HG02938 (cell line): Measurements from ENCODE around the gene RMDN2.
A peak's percentile ranks its signal among the peaks of the same experiment; 100 is the strongest.

ENCODE experiments used
- ATAC-seq: cut with Tn5 transposase; IDR thresholded peaks from one replicate; pipeline ENCODE4 v1.9.1; 2021; ENCODE audit warnings: mild to moderate bottlenecking, moderate library complexity; ENCODE audit not compliant: unreplicated experiment

Gene RMDN2, protein sequence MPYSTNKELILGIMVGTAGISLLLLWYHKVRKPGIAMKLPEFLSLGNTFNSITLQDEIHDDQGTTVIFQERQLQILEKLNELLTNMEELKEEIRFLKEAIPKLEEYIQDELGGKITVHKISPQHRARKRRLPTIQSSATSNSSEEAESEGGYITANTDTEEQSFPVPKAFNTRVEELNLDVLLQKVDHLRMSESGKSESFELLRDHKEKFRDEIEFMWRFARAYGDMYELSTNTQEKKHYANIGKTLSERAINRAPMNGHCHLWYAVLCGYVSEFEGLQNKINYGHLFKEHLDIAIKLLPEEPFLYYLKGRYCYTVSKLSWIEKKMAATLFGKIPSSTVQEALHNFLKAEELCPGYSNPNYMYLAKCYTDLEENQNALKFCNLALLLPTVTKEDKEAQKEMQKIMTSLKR

DNA sequence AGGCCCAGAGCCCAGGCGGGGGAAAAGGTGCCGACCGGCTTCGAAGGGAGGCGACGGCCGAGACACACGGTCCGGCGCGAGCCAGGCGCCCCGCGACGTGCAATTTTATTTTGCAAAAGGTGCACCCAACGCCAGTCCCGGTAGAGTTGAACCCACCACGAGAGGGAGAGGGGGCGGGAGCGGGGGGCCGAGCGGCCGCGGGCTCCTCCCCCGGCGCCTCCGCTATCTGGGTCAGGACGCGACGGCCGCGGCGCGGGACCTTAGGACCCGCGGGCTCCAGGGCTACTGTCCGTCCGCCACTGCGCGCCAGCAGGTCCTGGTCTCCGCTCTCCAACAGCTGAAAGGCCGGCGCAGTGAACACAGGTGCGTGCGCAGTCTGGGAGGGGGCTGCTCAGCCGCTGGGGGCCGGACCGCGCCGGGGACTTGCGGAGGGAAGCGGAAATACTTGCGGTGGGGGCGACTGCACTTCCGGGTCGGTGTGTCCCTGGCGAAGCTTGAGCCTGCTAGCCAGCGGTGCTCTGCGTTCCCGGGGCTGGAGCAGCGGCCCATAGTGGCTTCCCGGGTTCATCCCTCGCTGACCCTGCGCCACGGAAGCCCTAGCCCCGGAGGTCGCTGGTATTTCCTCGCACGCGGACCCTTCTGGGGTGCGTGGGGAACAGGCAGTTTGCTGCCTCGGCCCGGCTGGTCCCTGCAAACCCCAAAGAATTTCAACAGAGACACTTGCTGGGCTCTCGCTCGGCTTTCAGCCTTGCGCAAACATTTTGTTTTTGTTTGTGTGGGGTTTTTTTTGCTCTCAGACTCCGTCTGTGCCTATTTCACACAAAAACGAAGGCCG, at the start of gene RMDN2:
TSS of gene RMDN2 (plus strand) at position 225 of the 835 bp plus-strand sequence. CDS start 3,991 bp downstream, outside the sequence.
- peak; percentile 88 for ATAC-seq

DNA sequence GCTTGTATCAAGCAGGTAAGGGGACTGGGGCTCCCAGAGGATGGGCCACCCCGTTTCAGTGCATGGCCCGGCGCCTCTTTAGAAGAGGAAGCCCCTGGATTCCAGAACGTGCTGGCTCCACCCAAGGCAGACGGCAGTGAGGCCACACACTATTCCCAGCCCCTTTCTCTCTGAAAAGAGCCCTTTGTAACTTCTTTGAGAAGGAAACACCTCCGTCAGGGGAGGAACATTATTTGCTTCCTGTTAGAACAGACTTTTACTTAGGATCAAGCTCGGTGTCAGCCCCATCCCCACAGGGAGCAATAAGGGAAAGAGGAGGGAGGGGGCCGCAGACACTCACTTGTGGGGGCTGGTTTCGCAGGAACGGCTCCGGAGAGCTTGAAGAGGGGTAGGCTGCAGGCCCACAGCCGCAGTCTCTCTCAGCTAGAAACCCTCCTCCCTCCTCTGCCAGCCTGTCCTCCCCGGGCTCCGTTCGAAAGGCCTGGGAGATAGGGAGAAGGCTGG, 49.6 kb upstream of the RMDN2 start:
- no peak for ATAC-seq

DNA sequence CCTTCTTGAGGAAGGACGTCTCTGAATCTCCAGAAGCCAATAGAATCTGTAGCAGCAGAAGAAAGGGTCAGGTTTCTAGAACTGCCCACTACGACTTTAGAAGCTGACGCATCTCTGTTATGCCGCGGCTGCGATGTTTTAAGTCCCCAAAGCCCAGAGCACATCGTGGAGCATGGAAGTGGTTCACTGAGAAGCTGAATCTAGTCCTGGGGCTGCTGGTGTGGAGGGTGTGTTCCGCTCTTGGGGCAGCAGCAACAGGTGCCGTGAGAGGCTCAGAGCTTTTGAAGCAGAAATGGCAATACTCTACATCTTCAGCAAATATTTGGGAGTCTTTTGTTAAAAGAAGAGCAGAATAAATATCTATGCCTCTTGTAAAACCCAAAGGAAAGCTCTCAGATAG, 48.9 kb upstream of the RMDN2 start:
- no peak for ATAC-seq

DNA sequence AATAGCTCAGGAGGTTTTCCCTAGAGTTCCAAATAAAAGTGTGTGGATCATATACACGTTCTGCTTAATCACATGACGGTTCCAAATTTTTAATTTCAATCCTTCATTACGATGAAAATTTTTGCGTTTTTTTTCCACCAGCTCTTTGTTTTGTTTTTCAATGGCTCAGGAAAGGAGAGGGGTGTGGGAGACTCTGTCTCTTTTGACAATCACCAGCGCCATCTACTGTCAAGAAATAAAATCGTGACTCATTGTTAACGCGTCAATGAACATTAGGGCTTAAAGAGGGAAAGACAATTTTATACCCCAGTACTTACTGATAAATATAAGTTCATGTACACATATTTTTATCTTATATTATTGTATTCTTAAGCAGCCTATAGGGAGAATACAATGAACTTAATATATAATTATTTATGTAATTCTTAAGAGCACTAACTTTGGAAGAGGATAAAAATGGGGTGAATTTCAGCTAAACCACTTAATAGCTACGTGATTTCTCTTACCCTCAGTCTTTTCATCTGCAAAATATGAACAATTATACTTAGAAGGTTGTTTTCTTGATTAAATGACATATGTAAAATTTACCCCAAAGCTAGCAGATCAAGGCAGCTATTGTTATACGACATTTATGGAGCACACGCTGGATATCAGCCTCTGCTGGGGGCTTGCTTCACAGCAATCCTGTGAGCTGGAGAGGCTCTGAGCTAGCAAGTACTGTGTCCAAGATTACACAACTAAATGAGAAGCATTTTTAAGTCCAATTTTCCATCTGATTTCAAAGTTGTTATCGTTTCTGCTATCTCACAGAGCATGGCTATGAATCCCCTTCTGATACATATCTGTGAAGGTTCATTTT, 47.4 kb upstream of the RMDN2 start:
- ATAC-seq: no peak

DNA sequence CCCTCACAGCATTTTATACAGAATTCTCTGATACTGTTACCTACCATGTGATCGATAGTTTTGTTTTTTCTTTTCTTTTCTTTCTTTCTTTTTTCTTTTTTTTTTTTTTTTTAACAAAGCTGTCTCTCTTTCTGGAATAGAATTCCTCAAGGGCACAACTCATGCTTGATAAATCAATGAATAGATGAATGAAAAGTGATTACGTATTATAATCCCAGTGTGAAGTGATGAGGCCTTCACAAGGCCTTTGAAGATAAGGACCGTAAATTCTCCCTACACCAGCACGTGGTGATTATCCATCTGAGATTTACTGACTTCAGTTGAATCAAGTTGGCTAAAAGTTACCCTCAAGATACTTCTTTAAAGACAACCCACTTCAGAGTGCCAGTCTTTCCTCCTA, 46.6 kb upstream of the RMDN2 start:
- no peak for ATAC-seq

DNA sequence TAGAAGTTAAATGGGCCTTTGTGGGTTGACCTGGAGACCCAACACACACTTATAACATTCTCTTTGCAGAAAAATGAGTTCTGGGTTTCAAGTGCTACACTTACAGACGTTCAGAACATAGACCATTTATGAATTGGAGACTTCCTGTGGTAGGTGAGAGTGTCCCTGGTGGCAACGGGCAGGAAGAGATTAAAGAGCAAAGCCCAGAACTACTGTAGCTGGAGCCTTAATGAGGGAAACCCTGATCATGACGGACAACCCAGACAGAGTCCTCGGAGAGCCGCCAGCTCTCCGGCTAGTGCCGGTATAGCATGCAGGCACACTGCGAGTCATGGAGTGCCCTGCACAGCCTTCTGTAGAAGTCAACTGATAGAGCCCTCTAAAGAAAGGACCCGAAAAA, 44.5 kb upstream of the RMDN2 start:
- ATAC-seq: no peak

DNA sequence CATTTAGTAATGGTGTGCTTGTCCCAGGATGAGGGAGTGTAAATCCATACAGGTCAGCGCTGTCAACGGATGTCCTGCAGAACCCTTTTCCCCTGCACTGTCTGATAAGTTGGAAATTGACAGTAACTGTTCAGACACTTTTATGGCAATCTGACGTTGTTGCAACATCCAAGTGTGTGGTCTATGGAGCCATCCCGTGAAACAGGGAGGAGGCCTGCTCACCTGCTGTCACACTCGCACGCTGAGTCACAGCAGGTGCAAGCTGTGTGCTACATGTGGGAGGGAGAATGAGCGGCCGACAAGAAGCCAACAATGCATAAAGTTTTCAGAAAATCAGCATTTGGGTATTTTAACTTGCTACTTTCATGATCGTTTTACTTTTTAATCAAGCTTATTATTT, 43.7 kb upstream of the RMDN2 start:
- ATAC-seq: no peak

DNA sequence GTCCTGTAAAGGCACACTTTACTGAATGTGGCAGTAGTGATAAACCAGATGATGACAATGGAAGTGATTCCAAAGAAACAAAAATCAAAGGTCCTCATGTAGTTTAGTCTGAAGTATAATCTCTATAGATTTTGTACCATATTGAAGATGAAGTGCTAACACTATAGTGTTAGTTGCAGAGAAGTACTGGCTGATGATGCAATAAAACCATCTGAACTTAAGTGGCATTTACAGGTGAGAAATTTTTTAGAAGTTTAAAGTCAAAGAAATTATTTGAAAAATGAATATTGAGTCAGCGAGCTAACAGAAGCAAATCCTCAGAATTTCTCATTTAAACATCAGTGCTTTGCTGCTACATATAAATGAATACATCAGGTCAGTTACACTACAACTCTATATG, 43.1 kb upstream of the RMDN2 start:
- no peak for ATAC-seq

DNA sequence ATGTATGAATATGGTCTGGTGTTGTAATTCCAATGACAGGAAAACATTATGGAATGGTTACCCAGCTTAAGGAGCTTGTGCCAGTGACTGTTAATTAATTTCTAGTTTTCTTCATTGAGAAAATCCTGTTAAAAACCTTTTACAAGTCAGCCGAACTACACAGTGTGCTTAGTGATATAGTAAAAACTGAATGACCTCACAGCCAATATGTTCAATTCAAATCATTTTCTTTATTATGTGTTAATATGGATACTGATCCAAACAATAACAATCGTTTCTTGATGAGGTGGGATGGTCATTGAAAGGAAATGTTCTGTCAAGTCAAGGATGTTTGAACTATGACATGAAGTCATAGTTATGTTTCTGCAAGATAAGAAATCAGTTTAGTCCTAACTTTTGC, 41.6 kb upstream of the RMDN2 start:
- no peak for ATAC-seq

DNA sequence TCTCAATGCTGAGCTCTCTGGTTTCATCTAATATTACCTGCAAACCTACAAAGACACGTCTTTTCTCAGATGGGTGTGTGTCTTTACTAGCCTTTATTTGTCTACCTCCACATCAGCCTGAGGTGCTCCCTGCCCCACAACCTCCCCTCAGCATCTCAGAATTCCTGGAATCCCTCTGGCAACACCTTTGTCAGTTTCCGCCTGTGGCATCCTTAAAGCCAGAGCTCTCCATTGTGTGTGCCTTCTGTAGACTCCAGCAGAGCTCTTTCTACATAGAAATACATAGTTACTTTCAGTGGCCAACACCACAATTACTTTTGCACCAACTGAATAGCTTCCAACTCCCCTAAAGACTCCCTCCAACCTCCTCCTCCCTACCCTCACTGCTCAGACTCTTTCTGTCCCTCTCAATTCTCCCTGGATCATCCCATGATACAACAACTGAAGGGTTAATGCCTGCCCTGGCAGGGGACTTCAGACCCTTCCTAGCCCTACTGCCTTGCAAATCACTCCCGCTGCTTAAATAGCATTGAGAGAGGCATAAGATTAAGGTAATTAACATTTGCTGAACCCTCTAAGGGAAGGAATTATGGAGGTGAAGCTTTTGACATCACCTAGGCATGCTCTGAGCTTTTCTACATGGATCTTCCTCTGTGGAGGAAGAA, 39.6 kb upstream of the RMDN2 start:
- ATAC-seq: no peak

DNA sequence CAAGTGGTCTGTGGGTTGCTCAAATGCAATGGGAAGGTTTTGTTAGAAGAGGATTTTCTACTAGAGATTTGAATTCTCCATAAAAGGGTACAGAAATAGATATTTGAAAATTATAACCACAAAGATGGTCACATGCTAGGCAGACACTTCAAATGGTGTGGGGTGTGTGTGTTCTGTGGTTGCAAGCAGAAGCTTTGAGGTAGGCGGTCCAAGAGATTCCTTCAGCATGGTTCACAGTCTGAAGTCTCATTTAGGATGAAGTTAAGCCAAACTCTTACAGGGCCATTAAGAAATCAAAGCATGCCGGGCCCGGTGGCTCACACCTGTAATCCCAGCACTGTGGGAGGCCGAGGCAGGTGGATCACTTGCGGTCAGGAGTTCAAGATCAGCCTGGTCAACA, 38.3 kb upstream of the RMDN2 start:
- no peak for ATAC-seq

DNA sequence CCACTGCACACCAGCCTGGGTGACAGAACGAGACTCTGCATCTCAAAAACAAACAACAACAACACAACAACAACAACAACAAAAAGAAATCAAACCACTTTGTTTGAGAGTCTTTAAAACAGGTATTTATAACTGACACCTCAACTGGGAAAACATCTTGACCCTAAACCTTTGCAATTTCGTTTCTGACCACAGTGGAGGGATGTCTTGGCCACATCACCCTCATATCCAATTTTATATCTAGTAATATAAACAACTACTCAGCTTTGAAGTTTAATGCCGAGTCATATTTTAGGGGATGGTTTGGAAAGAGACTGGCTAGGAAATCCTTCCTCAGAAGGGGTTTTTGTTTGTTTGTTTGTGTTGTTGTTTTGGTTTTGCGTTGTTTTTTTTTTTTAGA, 37.8 kb upstream of the RMDN2 start:
- no peak for ATAC-seq

DNA sequence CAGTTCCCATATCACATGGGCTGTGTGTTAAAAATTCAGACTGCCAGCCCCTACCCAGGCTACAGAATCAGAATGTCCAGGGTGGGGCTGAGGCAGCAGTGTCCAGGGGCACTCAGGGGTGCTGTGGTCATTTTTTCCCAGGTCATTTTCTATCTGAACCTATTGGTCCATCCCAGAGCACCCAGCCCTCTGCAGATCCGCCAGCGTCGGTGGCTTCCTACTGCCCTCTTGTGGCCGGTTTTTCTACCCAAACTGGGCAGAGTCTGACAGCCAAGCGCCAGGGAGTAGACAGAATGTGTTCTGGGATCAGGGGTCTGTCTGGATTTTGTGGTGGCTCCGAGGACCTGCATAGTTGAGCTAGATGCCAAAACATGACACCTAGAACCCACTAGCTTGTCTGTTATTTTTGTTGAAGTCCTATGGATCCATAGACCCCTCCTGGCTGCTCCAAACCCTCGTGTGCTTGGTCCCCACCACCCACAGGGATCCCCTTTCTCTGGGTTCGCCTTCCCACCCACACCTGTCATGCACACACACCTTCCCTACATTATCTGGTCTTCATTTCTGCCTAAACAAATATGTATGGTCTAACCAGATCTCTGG, 34.1 kb upstream of the RMDN2 start:
- ATAC-seq: no peak

DNA sequence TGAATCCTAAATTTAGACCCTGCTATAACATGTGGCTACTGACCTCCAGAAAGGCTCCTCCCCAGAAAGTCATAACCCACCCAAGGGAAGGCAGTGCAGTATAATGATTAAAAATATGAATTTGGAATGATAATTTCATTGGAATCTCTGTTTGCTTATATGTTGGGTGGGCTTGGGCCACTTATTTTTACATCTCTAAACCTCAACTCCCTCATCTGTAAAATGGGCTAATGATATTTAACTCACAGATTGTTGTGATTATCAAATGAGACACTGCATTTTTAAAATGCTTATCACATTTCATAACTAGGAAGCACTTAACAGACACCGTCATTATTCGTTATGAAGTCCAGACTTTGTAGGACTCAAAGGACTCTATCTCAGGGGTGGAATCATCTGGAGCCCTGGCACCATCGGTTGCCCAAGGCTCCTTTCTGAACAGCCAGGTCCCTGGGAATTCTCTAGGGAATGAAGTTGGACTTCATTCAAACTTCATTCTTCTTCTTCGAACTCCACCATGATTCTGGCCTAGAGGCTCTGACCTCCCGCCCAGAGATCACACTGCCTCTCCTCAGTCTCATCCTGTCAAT, 33.1 kb upstream of the RMDN2 start:
- no peak for ATAC-seq

DNA sequence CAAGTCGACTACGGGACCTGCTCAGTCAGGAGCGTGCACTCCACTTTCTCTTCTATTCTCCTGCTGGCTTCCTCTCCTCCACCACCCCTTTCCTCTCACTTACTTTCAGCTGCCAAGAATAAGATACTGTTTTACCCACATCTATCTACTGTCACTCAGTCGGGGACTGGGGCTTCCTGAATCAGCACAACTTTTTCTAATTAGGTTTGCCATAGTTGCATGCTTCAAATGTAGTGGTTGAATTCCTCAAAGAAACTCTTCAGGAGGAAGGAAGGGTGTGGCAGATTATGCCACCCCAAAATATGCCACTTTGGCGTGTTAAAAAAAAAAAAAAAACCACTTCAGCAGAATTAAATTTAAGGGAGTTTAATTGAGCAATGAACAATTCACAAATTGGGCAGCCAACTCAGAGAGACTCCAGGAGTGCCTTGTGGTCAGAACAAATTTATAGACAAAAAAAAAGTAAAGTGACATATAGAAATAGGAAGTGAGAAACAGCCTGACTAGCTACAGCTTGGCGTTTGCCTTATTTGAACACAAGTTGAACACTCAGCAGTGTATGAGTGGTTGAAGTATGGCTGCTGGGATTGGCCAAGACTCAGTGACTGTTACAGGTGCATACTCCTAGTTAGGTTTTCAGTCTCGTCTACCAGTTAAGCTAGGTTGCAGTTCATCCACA, 32.5 kb upstream of the RMDN2 start:
- peak; percentile 77 for ATAC-seq

DNA sequence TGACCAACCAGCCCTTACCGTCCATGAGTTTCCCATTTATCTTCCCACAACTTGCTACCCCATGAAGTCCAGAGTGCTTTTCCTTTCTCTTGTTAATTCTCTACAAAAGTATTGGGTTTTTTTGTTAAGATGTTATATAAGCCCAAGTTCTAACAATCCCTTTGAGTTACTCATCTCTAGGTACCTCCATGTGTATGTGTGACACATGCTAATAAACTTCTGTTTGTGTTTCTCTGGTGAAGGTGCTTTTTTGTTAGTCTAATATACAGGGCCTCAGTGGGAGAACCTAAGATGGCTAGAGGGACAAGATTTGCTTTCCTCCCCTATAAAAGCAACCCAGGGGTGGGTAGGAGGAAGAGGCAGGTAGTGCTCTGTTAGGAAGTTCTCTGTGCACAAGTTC, 31.8 kb upstream of the RMDN2 start:
- ATAC-seq: no peak

DNA sequence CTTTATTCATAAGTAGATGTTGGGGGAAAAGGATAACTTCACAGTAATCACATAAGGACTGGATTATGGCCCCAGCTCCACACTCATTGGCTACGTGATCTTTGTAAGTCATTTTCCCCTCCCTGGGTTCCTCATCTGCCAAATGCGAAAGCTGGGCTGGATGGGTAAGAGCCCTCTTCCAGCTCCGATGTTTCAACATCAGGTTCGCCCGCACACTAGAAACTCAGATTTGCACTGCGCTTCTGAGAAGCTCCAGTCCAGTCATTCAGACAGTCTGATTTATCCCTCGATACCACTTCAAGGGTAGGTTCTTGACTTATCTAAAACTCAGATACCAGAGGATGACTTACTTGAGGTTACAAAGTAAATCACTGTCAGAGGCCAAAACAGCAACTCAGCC, 31.0 kb upstream of the RMDN2 start:
- no peak for ATAC-seq

DNA sequence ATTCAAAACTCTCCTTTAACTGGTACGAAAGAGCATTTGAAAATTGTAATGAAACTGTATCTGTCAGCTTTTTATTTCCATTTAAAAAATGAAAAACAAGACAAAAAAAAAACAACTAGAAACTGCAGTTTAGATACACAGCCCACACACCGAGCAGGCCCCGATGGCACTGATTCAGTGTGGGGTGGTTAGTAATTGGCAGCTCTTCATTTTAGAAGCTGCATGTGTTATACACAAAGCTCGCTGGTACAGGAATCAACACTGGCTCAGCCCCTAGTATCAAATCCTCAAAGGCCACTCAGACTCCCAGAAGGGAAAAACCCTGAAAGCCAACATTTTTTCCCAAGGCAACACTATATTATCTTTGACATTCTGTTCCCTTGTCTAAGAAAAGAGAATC, 30.5 kb upstream of the RMDN2 start:
- no peak for ATAC-seq

DNA sequence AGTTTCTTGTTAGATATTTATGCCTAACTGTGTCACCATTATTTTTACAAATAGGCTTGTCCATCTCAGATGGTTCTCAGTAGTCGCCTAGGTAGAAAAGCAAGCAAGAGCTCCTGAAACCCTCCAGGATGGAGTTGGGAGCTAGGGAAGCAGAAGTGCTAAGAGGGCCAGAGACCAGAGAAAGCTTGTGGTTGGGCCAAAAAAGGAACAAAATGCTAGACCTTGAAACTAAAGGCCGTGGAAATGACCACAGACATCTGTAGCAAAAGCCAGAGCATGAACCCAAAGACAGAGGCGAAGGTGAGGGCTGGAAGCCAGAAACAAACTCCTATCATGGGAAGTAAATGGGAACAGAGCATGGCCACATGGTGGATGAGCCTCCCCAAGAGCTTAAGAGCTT, 29.9 kb upstream of the RMDN2 start:
- ATAC-seq: no peak
